A549 treated with Hydrocortisone at 1 μM for 4 hours (cell line): ENCODE data around the gene ROCK2. TPM values are rescaled to one million over a fixed set of nuclear protein-coding genes. Genes with fewer than 3 reads are reported as not detected.

Experiments used
- total RNA-seq: library from RNA; stranded (reverse); fragments of 200-300 nt; extraction: Qiagen RNA extraction; gene quantifications from 5 replicates; pipeline ENCODE4 v1.2.3, GENCODE V29; 2022

ROCK2 gene
- total RNA-seq: 18.8 to 33.9 TPM (median 24.8 TPM) in 5 replicates

GRCh38 chr2:11344342-11344955, at the start of gene ROCK2:
ROCK2 (minus strand) TSS chr2:11344636; CDS start chr2:11344136, 500 bp downstream.

GRCh38 chr2:11155381-11156035, 188.9 kb downstream of the ROCK2 start, which contains the start of gene SLC66A3:
SLC66A3 (plus strand) TSS chr2:11155467; CDS start chr2:11155547, 80 bp downstream.

Other genes starting within 250 kb of the ROCK2 start
- 32.8 to 41.3 TPM (median 36.3 TPM) in 5 replicates for gene SLC66A3, start 189.2 kb downstream of the ROCK2 start, total RNA-seq
- 23.8 to 29.8 TPM (median 25.1 TPM) in 5 replicates for gene E2F6, start 121.5 kb upstream of the ROCK2 start, total RNA-seq
- gene GREB1, start 189.4 kb upstream of the ROCK2 start, total RNA-seq: 2.6 to 3.7 TPM (median 3.1 TPM) in 5 replicates